ENCODE measurements around the gene LAMP2.

Gene LAMP2

GRCh38 chrX:120453985-120454384 is 15.1 kb downstream of the LAMP2 start:
- peak; percentile 18 for DNase-seq

- peak; percentile 60 for DNase-seq
Measured at GRCh38 chrX:120452131-120452530, 17.0 kb downstream of the LAMP2 start.

GRCh38 chrX:120450163-120450562 is 18.9 kb downstream of the LAMP2 start:
- peak; percentile 41 for DNase-seq

GRCh38 chrX:120446498-120446897 is 22.6 kb downstream of the LAMP2 start:
- DNase-seq: no peak

GRCh38 chrX:120439921-120440320 is 29.2 kb downstream of the LAMP2 start:
- DNase-seq: no peak

GRCh38 chrX:120429776-120430540 is 39.1 kb downstream of the LAMP2 start:
- DNase-seq: no peak

GRCh38 chrX:120428309-120428708 is 40.8 kb downstream of the LAMP2 start:
- DNase-seq: peak; percentile 16

- DNase-seq: no peak
Measured at GRCh38 chrX:120426599-120426998, 42.5 kb downstream of the LAMP2 start.

GRCh38 chrX:120419463-120419862 is 49.6 kb downstream of the LAMP2 start:
- DNase-seq: no peak

- no peak for DNase-seq
Measured at GRCh38 chrX:120408168-120408567, 60.9 kb downstream of the LAMP2 start.

- DNase-seq: no peak
Measured at GRCh38 chrX:120406638-120407037, 62.5 kb downstream of the LAMP2 start.

- DNase-seq: no peak
Measured at GRCh38 chrX:120402369-120402768, 66.7 kb downstream of the LAMP2 start.

- DNase-seq: no peak
Measured at GRCh38 chrX:120401301-120401700, 67.8 kb downstream of the LAMP2 start.

- no peak for DNase-seq
Measured at GRCh38 chrX:120380699-120381098, 88.4 kb downstream of the LAMP2 start.

- DNase-seq: no peak
Measured at GRCh38 chrX:120379937-120380681, 89.0 kb downstream of the LAMP2 start.

- no peak for DNase-seq
Measured at GRCh38 chrX:120378570-120378969, 90.5 kb downstream of the LAMP2 start.

All from OCI-M1 (cell line).